ENCODE results near the gene SLC30A2.
A peak's percentile ranks its signal among the peaks of the same experiment; 100 is the strongest.

SLC30A2 gene

DNA sequence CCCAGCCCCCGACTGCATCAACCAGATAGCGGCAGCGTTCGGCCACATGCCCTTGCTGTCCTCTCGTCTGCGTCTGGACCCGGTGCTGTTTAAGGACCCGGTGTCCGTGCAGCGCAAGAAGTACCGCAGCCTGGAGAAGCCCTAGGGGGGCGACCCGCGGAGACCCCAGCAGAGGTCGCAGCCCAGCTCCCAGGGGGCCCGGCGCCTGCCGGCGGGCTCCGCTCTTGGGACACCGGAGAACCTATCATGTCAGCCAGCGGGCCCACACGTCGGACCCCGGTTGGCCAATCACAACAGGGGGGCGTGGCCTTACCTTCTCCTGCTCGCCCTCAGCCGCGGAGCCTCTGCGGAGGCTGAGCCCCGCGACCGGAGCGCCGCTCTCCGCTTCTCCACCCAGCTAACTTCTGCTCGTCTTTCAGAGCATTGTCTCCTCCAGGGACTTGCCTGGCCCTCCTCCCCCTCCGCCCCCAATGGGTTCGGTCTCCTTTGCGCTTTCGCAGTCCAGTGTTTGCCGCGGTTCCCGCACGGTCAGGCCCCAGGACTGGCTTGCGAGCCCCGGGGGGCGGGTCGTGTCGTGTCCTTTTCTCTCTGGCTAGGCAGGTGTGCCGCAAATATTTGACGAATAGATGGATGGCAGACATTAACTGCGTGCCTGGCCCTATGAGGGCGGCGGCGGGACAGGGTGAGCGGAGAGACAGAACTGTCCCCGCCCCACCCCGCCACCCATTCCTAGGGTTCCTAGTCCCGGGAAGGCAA, 10.5 kb downstream of the SLC30A2 start:
- H3K27me3 ChIP-seq (ENCODE audit: insufficient read depth, poor library complexity, severe bottlenecking) = peaks cover 2% of the 10 kb centered on the region
- peak overlapping the region; percentile 83 for H3K4me3 ChIP-seq (replicated peaks; ENCODE audit: insufficient read depth, low read length)
- no peak for TF ChIP-seq POLR2AphosphoS5 (IDR thresholded peaks at IDR 0.05; ENCODE audit: low read depth)
- TF ChIP-seq SPI1 (IDR thresholded peaks at IDR 0.05; ENCODE audit: borderline replicate concordance, low read depth) = no peak
- no peak for TF ChIP-seq GABPA (IDR thresholded peaks at IDR 0.05; ENCODE audit: low read depth)
- TF ChIP-seq, protein P1, sequence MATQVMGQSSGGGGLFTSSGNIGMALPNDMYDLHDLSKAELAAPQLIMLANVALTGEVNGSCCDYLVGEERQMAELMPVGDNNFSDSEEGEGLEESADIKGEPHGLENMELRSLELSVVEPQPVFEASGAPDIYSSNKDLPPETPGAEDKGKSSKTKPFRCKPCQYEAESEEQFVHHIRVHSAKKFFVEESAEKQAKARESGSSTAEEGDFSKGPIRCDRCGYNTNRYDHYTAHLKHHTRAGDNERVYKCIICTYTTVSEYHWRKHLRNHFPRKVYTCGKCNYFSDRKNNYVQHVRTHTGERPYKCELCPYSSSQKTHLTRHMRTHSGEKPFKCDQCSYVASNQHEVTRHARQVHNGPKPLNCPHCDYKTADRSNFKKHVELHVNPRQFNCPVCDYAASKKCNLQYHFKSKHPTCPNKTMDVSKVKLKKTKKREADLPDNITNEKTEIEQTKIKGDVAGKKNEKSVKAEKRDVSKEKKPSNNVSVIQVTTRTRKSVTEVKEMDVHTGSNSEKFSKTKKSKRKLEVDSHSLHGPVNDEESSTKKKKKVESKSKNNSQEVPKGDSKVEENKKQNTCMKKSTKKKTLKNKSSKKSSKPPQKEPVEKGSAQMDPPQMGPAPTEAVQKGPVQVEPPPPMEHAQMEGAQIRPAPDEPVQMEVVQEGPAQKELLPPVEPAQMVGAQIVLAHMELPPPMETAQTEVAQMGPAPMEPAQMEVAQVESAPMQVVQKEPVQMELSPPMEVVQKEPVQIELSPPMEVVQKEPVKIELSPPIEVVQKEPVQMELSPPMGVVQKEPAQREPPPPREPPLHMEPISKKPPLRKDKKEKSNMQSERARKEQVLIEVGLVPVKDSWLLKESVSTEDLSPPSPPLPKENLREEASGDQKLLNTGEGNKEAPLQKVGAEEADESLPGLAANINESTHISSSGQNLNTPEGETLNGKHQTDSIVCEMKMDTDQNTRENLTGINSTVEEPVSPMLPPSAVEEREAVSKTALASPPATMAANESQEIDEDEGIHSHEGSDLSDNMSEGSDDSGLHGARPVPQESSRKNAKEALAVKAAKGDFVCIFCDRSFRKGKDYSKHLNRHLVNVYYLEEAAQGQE (IDR thresholded peaks at IDR 0.05; ENCODE audit: insufficient replicate concordance, low read depth) = no peak
- TF ChIP-seq, protein P2, sequence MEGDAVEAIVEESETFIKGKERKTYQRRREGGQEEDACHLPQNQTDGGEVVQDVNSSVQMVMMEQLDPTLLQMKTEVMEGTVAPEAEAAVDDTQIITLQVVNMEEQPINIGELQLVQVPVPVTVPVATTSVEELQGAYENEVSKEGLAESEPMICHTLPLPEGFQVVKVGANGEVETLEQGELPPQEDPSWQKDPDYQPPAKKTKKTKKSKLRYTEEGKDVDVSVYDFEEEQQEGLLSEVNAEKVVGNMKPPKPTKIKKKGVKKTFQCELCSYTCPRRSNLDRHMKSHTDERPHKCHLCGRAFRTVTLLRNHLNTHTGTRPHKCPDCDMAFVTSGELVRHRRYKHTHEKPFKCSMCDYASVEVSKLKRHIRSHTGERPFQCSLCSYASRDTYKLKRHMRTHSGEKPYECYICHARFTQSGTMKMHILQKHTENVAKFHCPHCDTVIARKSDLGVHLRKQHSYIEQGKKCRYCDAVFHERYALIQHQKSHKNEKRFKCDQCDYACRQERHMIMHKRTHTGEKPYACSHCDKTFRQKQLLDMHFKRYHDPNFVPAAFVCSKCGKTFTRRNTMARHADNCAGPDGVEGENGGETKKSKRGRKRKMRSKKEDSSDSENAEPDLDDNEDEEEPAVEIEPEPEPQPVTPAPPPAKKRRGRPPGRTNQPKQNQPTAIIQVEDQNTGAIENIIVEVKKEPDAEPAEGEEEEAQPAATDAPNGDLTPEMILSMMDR (IDR thresholded peaks at IDR 0.05; ENCODE audit: insufficient read depth, low read length) = no peak
- no peak overlapping the region for H3K27ac ChIP-seq (replicated peaks)
- peak; percentile 82 to 94 for DNase-seq (ENCODE audit: low read depth in 1 of 2, low spot score in 1 of 2)

DNA sequence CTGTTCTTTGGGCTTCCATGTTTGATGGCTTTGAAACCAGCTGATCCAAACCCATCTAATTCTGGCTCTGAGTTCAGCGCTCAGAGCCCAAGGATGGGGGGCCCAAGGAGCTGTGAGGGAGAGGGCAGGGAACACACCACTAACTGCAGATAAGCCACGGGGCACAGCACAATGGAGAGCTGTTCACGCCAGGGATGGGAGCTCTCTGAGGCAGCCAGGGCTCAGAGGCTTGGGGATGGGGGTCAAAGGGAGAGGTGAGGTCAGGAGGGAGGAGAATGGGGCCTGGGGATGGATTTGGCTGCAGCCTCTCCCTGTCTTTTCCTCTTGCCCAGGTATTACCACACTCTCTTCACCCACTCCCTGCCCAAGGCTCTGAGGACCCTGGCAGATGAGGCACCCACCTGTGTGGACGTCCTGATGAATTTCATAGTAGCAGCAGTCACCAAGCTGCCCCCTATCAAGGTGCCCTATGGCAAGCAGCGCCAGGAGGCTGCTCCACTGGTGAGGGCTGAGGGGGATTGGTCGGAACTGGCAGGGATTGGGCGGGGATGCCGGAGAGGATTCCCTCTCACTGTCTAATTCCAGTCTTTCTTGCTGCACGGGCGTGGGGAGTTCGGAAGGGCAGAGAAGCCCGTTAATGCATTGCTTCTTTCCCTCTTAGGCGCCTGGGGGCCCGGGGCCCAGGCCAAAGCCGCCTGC, 11.3 kb downstream of the SLC30A2 start:
- Histone ChIP-seq H3K4me3 (replicated peaks; ENCODE audit: insufficient read depth, low read length) (peak overlapping the region; percentile 83), H3K27ac (replicated peaks) (no peak overlapping the region), H3K27me3 (ENCODE audit: insufficient read depth, poor library complexity, severe bottlenecking) (peaks cover 2% of the 10 kb centered on the region)
- no peak for DNase-seq (ENCODE audit: low read depth in 1 of 2, low spot score in 1 of 2)
- no peak for TF ChIP-seq POLR2AphosphoS5 (IDR thresholded peaks at IDR 0.05; ENCODE audit: low read depth)
- TF ChIP-seq, protein P2 (IDR thresholded peaks at IDR 0.05; ENCODE audit: insufficient read depth, low read length) = no peak
- no peak for TF ChIP-seq GABPA (IDR thresholded peaks at IDR 0.05; ENCODE audit: low read depth)
- TF ChIP-seq, protein P1 (IDR thresholded peaks at IDR 0.05; ENCODE audit: insufficient replicate concordance, low read depth) = no peak
- TF ChIP-seq SPI1 (IDR thresholded peaks at IDR 0.05; ENCODE audit: borderline replicate concordance, low read depth) = no peak

DNA sequence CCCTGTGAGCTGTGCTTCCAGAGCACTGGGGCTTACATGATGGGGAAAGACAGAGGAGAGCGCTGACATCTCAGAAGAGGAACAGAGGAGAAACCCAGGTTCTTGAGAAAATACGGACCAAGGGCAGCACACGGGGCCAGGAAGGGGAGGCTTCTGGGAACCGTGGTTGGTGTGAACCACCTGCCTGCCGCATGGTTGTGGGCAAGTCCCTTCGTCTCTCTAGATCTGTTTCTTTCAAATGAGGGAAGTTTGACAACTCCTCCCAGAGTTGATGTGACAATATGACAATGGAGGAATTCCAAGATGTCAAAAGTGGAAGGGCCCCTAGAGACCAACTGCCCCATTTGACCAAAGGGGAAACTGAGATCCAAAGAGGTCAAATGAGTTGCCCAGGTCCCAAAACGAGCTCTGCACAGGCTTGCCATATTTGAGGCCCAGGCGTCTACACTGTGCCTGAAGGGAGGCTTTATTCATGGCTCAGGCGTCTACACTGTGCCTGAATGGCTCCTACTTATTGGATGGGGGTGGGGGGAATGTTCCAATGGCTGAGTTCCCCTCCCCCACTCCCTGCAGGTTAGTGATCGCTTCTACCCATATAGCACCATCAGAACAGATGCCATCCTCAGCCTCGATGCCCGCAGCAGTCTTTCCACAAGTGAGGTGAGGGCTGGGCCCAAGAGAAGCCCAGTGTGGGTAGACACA, 13.1 kb downstream of the SLC30A2 start:
- TF ChIP-seq GABPA (IDR thresholded peaks at IDR 0.05; ENCODE audit: low read depth) = no peak
- no peak for TF ChIP-seq POLR2AphosphoS5 (IDR thresholded peaks at IDR 0.05; ENCODE audit: low read depth)
- TF ChIP-seq, protein P2 (IDR thresholded peaks at IDR 0.05; ENCODE audit: insufficient read depth, low read length) = no peak
- TF ChIP-seq SPI1 (IDR thresholded peaks at IDR 0.05; ENCODE audit: borderline replicate concordance, low read depth) = no peak
- TF ChIP-seq, protein P1 (IDR thresholded peaks at IDR 0.05; ENCODE audit: insufficient replicate concordance, low read depth) = no peak
- DNase-seq (ENCODE audit: low read depth in 1 of 2, low spot score in 1 of 2) = no peak
- no peak overlapping the region for H3K27ac ChIP-seq (replicated peaks)
- H3K27me3 ChIP-seq (ENCODE audit: insufficient read depth, poor library complexity, severe bottlenecking) = no peaks in the 10 kb centered on the region
- H3K4me3 ChIP-seq (replicated peaks; ENCODE audit: insufficient read depth, low read length) = no peak overlapping the region

Data from HL-60 (cell line).